ENCODE results near the gene ZNF135.
A peak's percentile ranks its signal among the peaks of the same experiment; 100 is the strongest.

The ZNF135 gene

DNA sequence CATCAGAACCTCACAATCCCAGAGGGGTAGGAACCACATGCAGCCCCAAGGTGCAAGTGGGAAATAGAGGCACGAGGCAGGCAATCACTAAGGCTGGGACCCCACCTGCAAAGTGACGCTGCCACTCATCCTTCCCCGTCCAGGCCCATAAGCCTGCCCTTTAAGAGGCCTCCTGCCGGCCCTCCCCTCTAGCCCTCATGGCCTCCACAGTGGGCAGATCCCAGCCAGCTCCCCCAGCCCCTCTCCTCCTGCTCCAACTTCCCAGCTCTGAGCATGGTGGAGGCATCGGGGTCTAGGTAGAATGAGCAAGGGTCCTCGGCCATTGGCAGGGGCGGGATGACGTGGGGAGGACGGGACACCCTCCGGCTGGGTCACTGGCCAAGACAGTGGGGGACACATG, 36.2 kb downstream of the ZNF135 start:
- no peak for DNase-seq (ENCODE audit: low read depth)

DNA sequence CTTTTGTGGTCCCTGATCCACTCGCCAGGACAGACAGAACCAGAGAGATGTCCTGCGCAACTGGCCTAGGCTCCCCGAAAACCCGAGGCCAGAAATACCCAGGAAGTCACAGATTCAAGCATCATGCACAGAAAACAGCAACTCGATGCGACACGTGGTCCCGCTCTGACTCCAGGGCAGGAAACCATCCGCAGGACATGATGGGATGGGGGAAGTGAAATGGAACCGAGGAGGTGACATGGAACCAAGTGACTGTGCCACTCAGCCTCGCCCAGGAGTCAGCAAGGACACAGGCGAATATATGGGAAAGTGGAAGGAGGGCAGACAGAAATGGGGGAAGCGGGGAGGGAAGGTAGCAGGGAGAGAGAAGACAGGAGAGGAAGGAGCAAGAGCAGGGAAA, 37.8 kb downstream of the ZNF135 start:
- no peak for DNase-seq (ENCODE audit: low read depth)

DNA sequence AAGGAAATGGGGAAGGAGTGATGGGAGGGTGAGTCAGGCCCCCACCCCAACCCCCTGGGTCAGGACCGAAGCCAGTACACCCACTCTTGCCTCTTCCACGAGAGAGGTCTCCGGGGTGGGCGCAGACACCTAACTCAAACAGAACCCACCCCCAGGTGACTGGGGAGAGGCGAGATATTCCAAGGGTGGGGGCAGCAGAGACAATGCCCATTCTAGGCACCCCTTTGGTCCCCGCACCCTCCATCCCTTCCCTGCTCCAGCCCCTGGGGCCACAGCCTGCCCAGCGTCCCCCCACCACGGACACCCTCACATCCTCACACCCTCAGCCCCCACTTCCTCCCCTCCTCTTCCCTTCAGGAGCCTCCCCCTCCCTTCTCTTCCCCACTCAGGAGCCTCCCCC, 38.3 kb downstream of the ZNF135 start:
- no peak for DNase-seq (ENCODE audit: low read depth)

DNA sequence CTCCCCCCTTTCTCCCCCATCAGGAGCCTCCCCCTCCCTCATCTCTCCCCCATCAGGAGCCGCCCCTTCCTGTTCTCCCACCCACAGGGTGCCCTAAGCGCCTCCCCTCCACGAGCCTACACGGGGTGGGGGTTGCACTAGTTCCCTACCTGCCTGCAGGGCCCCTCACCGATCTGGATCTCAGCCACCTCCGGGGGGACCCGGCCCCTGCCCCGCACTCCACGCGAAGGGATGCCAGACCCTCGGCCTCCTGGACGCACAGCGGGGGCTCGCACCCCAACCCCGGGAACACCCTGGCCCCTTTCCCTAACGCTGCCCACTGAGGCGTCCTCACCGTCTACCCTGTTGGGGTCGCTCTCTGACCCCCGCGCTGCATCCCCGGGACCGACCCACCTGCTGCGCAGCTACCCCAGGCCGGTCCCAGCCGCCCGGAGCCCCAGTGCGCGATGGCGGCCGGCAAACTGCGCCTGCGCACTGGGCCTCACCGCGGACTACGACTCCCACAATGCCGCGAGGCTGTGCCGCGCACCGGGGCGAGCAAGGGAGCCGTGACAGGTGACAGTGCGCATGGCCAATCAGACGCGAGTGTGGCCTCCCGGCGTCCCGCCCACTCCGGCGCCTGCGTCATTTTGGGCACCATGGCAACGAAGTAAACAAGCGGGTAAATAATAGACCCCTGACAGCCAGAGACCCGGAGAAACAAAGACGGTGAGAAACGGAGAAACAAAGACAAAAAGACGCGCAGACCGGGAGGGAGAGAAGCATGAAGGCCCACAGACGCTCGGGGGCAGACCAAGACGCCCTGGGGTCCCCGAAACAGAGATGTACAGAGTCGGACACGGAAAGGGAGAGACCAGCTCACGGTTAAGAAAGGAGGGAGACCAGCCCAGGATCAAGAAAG, 38.9 kb downstream of the ZNF135 start, which contains the start of gene ZSCAN18:
Gene ZSCAN18 (minus strand): TSS at position 451 of the 901 bp plus-strand sequence. CDS start 7,964 bp downstream, outside the sequence.
- DNase-seq (ENCODE audit: low read depth), result peak; percentile 90

DNA sequence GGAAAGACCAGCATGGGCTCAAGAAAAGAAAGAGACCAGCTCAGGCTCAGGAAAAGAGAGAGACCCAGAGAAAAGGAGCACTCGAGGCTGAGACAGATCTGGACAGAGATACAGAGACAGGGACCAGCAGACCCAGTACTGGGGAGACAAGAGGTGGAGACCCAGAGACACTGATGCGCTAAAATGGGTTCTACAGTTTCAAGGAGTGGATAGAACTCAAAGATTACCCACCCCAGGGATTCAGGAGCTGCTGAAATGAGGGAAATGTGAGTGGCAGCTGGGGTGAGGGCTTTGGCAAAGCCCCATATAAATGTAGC, 39.6 kb downstream of the ZNF135 start:
- no peak for DNase-seq (ENCODE audit: low read depth)

DNA sequence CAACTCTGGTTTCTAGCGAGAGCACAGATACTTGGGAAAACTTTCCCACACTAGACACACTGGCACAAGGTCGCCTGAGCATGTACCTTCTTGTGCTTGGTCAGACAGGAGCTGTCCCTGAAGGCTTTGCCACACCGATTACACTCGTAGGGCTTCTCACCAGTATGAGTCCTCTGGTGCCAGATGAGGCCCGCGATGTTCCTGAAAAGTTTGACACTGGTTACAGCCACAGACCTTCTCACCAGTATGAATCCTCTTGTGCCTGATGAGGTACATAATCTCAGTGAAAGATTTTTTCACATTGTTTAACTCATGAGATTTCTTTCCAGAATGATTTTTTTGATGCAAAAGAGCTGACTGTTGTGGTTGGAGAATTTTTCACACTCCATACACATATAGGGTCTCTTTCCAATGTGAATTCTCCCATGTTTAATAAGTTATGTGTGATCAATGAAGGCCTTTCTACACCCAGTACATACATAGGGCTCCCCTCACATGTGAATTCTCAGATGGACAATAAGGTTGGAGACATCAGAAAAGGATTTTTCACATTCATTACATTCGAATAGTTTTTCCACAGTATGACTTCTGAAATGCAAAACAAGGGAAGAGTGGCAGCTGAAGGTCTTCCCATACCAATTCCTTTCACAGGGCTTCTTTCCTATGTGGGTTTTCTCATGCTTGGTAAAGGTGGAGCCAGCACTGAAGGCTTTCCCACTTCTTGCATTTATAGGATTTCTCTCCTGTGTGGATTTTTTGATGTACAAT, 48.9 kb downstream of the ZNF135 start:
- no peak for DNase-seq (ENCODE audit: low read depth)

DNA sequence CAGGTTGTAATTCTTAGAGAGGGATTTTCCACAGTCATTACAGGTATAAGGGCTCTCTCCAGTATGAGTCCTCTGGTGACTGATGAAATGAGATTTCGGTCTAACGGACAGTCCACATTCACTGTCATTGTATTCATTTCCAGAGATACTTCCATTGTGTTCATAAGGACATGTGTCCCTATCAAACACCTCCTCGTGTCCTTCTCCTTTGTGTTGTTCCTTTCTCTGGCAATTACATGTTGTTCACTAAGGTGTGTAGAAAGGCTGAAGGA, 49.4 kb downstream of the ZNF135 start:
- no peak for DNase-seq (ENCODE audit: low read depth)

DNA sequence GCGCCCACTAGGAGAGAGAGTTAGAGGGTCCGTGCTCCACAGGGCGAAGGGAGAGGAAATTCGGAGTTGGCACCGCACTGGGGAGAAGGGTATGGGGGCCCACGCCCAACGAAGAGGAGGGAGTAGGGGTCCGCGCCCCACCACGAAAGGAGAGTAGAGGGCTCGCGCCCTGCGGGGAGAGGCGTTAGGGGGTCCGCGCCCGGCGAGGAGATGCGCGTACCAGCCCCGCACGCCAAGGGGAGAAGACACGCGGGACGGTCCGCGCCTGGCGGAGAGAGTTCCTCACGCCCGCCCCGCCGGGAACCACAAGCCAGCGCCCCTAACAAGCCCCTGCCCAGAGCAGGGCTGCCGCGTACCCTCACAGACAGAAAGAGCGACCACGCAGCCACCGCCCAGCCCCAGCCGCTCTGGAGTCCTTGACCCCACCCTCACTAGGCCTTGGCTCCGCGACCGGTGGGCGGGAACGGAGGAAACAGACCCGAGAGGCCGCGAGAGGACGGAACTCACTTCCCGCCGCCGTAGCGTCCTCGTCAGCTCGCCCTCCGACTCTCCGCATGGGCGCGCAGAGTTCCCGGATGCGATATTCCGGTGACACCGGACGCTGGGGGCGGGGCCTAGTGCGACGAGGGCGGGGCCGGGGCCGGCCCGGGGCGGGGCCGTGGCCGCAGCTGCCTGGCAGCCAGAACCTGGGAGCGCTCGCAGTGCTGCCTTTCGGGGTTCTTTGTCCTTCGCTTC, 58.9 kb downstream of the ZNF135 start:
- no peak for DNase-seq (ENCODE audit: low read depth)

DNA sequence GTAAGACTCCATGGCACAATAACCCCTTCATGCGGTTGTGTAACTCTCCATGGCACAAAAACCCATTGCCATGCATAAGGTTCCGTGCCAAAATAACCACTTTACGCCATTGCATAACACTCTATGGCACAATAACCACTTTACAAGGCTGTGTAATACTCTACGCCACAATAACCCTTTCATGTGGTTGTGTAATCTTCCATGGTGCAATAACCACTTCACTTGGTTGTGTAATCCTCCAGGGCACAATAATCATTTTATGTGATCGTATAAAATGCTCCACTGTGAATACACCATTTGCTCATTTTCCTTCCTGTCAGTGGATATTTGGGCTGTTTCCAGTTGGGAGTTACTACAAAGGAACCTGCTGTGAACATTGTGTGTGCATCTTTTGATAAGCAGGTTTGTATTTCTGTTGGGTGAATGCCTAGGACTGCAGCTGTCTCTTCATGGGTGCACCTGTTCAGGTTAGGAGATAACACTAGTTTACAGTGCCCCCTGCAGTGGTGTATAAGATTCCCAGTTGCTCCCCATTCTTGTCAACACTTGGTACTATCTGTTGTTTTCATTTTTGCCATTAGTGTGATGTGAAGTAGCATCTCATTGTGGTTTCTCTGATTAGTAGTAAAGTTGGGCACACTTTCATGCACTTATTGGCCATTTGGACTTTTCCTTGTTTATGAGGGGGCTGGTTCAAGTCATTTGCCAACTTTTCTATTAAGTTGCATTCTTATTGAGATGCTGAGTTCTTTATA, 60.1 kb downstream of the ZNF135 start:
- no peak for DNase-seq (ENCODE audit: low read depth)

Data from activated T-cell treated with anti-CD3 and anti-CD28 coated beads for 48 hours (primary cell).